Transverse colon (tissue), 4 donors: ENCODE results near the gene UBA5. TPM values are rescaled to one million over a fixed set of nuclear protein-coding genes. Genes with fewer than 3 reads are reported as not detected.

Experiments
- DNase-seq: peaks from one replicate; pipeline ENCODE4 v3.0.0-alpha.2; 2019
- H3K27ac ChIP-seq, 4 donors: fragments of 200-600 bp; sonication (generic); 2 replicates each; pipeline ENCODE4 v1.5.1; 2016 to 2018; ENCODE audit warnings: inconsistent platforms in 4 of 4
- H3K27me3 ChIP-seq: fragments of 200-600 bp; sonication (generic); 2 replicates; pipeline ENCODE4 v1.5.1; 2017; ENCODE audit warnings: inconsistent platforms
- H3K36me3 ChIP-seq, 4 donors: fragments of 200-600 bp; sonication (generic); 2 replicates each; pipeline ENCODE4 v1.5.1; 2017 to 2019; ENCODE audit warnings: inconsistent platforms in 4 of 4
- H3K4me1 ChIP-seq, 4 donors: fragments of 200-600 bp; sonication (generic); 2 replicates each; pipeline ENCODE4 v1.5.1; 2017 to 2020; ENCODE audit warnings: inconsistent platforms in 4 of 4
- H3K4me3 ChIP-seq, 4 donors: fragments of 200-600 bp; sonication (generic); 1 replicate in 1 of 4; 2 replicates in 3 of 4; pipeline versions ENCODE4 v1.5.1 to v1.6.1; 2017 to 2019; ENCODE audit warnings: inconsistent platforms in 4 of 4
- H3K9me3 ChIP-seq, 2 donors: fragments of 200-600 bp; sonication (generic); 2 replicates each; pipeline ENCODE4 v1.5.1; 2017 to 2019; ENCODE audit warnings: inconsistent platforms in 2 of 2
- CTCF ChIP-seq, 5 experiments: fragments of 200-600 bp in 3 of 5; fragments of 450-650 bp in 2 of 5; sonication (generic) in 3 of 5; IDR thresholded peaks; 1 replicate in 2 of 5; 2 replicates in 3 of 5; pipeline ENCODE4 v1.5.1; 2016 to 2017; ENCODE audit warnings: antibody characterized with exemption in 5 of 5, inconsistent platforms in 3 of 5, mild to moderate bottlenecking in 2 of 5, moderate library complexity in 1 of 5
- EP300 ChIP-seq: sonication (generic); formaldehyde crosslinking; IDR thresholded peaks from one replicate; pipeline ENCODE4 v1.6.1; 2017; ENCODE audit warnings: antibody characterized with exemption, low read depth
- POLR2A ChIP-seq: fragments of 450-650 bp; IDR thresholded peaks from one replicate; pipeline ENCODE4 v1.6.1; 2016; ENCODE audit warnings: antibody characterized with exemption, mild to moderate bottlenecking, moderate library complexity
- POLR2AphosphoS5 ChIP-seq, 3 donors: sonication (generic); formaldehyde crosslinking; IDR thresholded peaks; one replicate each; pipeline ENCODE4 v1.6.1; 2016; ENCODE audit warnings: antibody characterized with exemption in 3 of 3
- WGBS, 2 donors: methylation state at CpG; one replicate each; pipeline ENCODE4 v1.1.5; 2018; ENCODE audit warnings: low coverage in 1 of 2; 5-methylcytosine and 5-hydroxymethylcytosine counted together
- in situ Hi-C, 4 donors: fragments of 200-750 bp; cut with MboI; loops; one replicate each; pipeline versions ENCODE4 v1.15.0 to v1.15.1; 2017; ENCODE audit warnings: low sequenced_read_pairs in 3 of 4, low pct_ligation_motif_present in 1 of 4, low pct_unique_long_range_greater_than_20kb in 1 of 4
- intact Hi-C: fragments of 100-400 bp; cut with DNase I; formaldehyde crosslinking; loops from one replicate; pipeline ENCODE4 v1.15.1; 2023; ENCODE audit warnings: low total_unique reads
- total RNA-seq, 4 donors: library from RNA; depleted of rRNA; stranded (reverse); fragments of >200 nt; gene quantifications; one replicate each; pipeline ENCODE4 v1.1.0, GENCODE V29; 2016

UBA5 gene
- total RNA-seq, 4 donors from 2014 or later, result 25.7 to 45.3 (median 33.4) TPM

GRCh38 chr3:132682201-132682600 lies 22.1 kb downstream of the UBA5 start:
- H3K36me3 ChIP-seq, result peaks cover 0 to 68% (median 29%) of the 10 kb centered on the region in 4 donors

GRCh38 chr3:132690040-132690439 lies 29.9 kb downstream of the UBA5 start:
- H3K27ac ChIP-seq, result no peak overlapping the region
- 86 to 90% methylated on average over 4 of the region's 4 CpGs for WGBS, 2 donors
- no peaks in the 10 kb centered on the region for H3K27me3 ChIP-seq
- no peak for DNase-seq
- TF ChIP-seq POLR2A (no peak), POLR2AphosphoS5 (IDR thresholded peaks at IDR 0.05) (no peak), CTCF (IDR thresholded peaks at IDR 0.05) (no peak)
- H3K36me3 ChIP-seq, result peaks cover 0 to 93% (median 37%) of the 10 kb centered on the region in 4 donors
- no peaks in the 10 kb centered on the region for H3K9me3 ChIP-seq
- peaks cover 0 to 4% (median 0%) of the 10 kb centered on the region in 4 donors for H3K4me1 ChIP-seq
- no peak overlapping the region for H3K4me3 ChIP-seq
- in situ Hi-C loops (loop anchor here in 1 of 4 donors (25.0 kb wide), 1 partner anchor 897 kb away; no protein-coding TSS in a partner anchor), intact Hi-C loops (no loop called here)

More at GRCh38 chr3:132682201-132682600, 22.1 kb downstream of the UBA5 start:
- in situ Hi-C loops, result loop anchor here in 1 of 4 donors (25.0 kb wide), 1 partner anchor 905 kb away; no protein-coding TSS in a partner anchor
- Histone ChIP-seq H3K4me1 (no peaks in the 10 kb centered on the region), H3K4me3 (no peak overlapping the region), H3K27me3 (no peaks in the 10 kb centered on the region), H3K27ac (no peak overlapping the region), H3K9me3 (no peaks in the 10 kb centered on the region)
- no peak for DNase-seq
- TF ChIP-seq CTCF (IDR thresholded peaks at IDR 0.05), result no peak
- TF ChIP-seq POLR2A, result no peak
- TF ChIP-seq EP300, result no peak
- no peak for TF ChIP-seq POLR2AphosphoS5 (IDR thresholded peaks at IDR 0.05)
- intact Hi-C loops, result no loop called here

- WGBS, 2 donors, result 58 to 65% methylated on average over 4 of the region's 4 CpGs
- in situ Hi-C loops, result loop anchor here in 1 of 4 donors (25.0 kb wide), 1 partner anchor 892 kb away; no protein-coding TSS in a partner anchor
- Histone ChIP-seq H3K27me3 (no peaks in the 10 kb centered on the region), H3K36me3 (peaks cover 0 to 90% (median 34%) of the 10 kb centered on the region in 4 donors), H3K4me1 (peaks cover 0 to 15% (median 0%) of the 10 kb centered on the region in 4 donors), H3K9me3 (no peaks in the 10 kb centered on the region), H3K4me3 (no peak overlapping the region), H3K27ac (no peak overlapping the region)
- intact Hi-C loops, result no loop called here
- no peak for DNase-seq
- TF ChIP-seq CTCF (IDR thresholded peaks at IDR 0.05) (no peak), POLR2A (no peak), EP300 (no peak), POLR2AphosphoS5 (IDR thresholded peaks at IDR 0.05) (no peak)
Observed at GRCh38 chr3:132694991-132695390, 34.9 kb downstream of the UBA5 start.

GRCh38 chr3:132695422-132695821 lies 35.3 kb downstream of the UBA5 start:
- H3K9me3 ChIP-seq, result no peaks in the 10 kb centered on the region
- in situ Hi-C loops (loop anchor here in 1 of 4 donors (25.0 kb wide), 1 partner anchor 892 kb away; no protein-coding TSS in a partner anchor), intact Hi-C loops (no loop called here)
- H3K36me3 ChIP-seq, result peaks cover 0 to 90% (median 34%) of the 10 kb centered on the region in 4 donors
- peaks cover 0 to 15% (median 0%) of the 10 kb centered on the region in 4 donors for H3K4me1 ChIP-seq
- no peak overlapping the region for H3K27ac ChIP-seq
- no peak overlapping the region for H3K4me3 ChIP-seq
- no peak for DNase-seq
- TF ChIP-seq EP300, result no peak
- WGBS, 2 donors, result 94% methylated on average over 1 of the region's 1 CpG; no CpG with 5 or more reads in 1 of the 2 donors
- no peaks in the 10 kb centered on the region for H3K27me3 ChIP-seq

GRCh38 chr3:132703733-132704132 lies 43.6 kb downstream of the UBA5 start:
- WGBS, 2 donors, result 94 to 100% methylated on average over 1 to 2 of the region's 2 CpGs
- no peak overlapping the region for H3K4me3 ChIP-seq
- no peaks in the 10 kb centered on the region for H3K9me3 ChIP-seq
- intact Hi-C loops, result no loop called here
- no peaks in the 10 kb centered on the region for H3K4me1 ChIP-seq
- no peaks in the 10 kb centered on the region for H3K27me3 ChIP-seq
- H3K36me3 ChIP-seq, result peaks cover 0 to 72% (median 27%) of the 10 kb centered on the region in 4 donors
- no peak for DNase-seq
- H3K27ac ChIP-seq, result no peak overlapping the region
- TF ChIP-seq CTCF (IDR thresholded peaks at IDR 0.05), result no peak
- in situ Hi-C loops, result no loop called here
